K562 (cell line): ENCODE measurements around the gene CEACAM18. TPM values are rescaled to one million over a fixed set of nuclear protein-coding genes. Genes with fewer than 3 reads are reported as not detected.

ENCODE experiments used
- ADNP ChIP-seq: fragments of 200-800 bp; sonication (Bioruptor generic); IDR thresholded peaks from 2 replicates; pipeline ENCODE4 v1.6.1; 2016; ENCODE audit warnings: missing genetic modification characterization, missing compliant biosample characterization
- CAMTA2 ChIP-seq: fragments of 250-450 bp; sonication (Bioruptor Pico); conservative IDR thresholded peaks from 2 replicates; pipeline ENCODE4 v1.5.1; 2022
- CREM ChIP-seq: IDR thresholded peaks from 2 replicates; pipeline ENCODE4 v1.6.1; 2014; ENCODE audit warnings: antibody characterized with exemption, low read depth
- GATAD2A ChIP-seq: fragments of 450-650 bp; IDR thresholded peaks from 2 replicates; pipeline ENCODE4 v1.6.1; 2017
- JUNB ChIP-seq: fragments of 450-650 bp; formaldehyde crosslinking; conservative IDR thresholded peaks from 2 replicates; pipeline ENCODE4 v1.4.0; 2020; ENCODE audit warnings: mild to moderate bottlenecking
- MEF2D ChIP-seq: conservative IDR thresholded peaks from 2 replicates; pipeline ENCODE4 v1.6.1; 2016; ENCODE audit warnings: low read depth, missing genetic modification characterization, missing compliant biosample characterization
- MIER1 ChIP-seq: fragments of 450-650 bp; IDR thresholded peaks from 2 replicates; pipeline ENCODE4 v1.6.1; 2016; ENCODE audit warnings: antibody characterized with exemption, mild to moderate bottlenecking, low read depth
- NFIC ChIP-seq: fragments of 450-650 bp; IDR thresholded peaks from 2 replicates; pipeline ENCODE4 v1.6.1; 2017; ENCODE audit warnings: mild to moderate bottlenecking, inconsistent platforms
- RFX1 ChIP-seq: fragments of 450-650 bp; IDR thresholded peaks from 2 replicates; pipeline ENCODE4 v1.6.1; 2016; ENCODE audit warnings: mild to moderate bottlenecking, moderate library complexity
- RHOXF2B ChIP-seq: fragments of 250-450 bp; sonication (Bioruptor Pico); conservative IDR thresholded peaks from 2 replicates; pipeline ENCODE4 v1.5.1; 2021
- SIX5 ChIP-seq, 2 experiments: IDR thresholded peaks; 2 replicates each; pipeline ENCODE4 v1.6.1; 2011; ENCODE audit warnings: low read length in 2 of 2, borderline replicate concordance in 1 of 2, low read depth in 1 of 2, mild to moderate bottlenecking in 1 of 2, moderate library complexity in 1 of 2; ENCODE audit not compliant: insufficient read depth in 1 of 2
- TCF7L2 ChIP-seq: fragments of 150-350 bp; IDR thresholded peaks from 2 replicates; pipeline ENCODE4 v1.6.1; 2016; ENCODE audit warnings: low read depth, mild to moderate bottlenecking, low read length, moderate library complexity
- TEAD1 ChIP-seq, 2 experiments: fragments of 450-650 bp in 1 of 2; sonication (generic) in 1 of 2; formaldehyde crosslinking; IDR thresholded peaks; 2 replicates each; pipeline versions ENCODE4 v1.4.0 to v1.8.0; 2020 to 2022; ENCODE audit warnings: mild to moderate bottlenecking in 2 of 2, missing genetic modification reagents in 1 of 2
- ZC3H11A ChIP-seq: IDR thresholded peaks from 2 replicates; pipeline ENCODE4 v1.6.1; 2012; ENCODE audit warnings: low read depth, low read length, improper control_type of control experiment
- ZNF589 ChIP-seq: fragments of 200-800 bp; sonication (Bioruptor generic); IDR thresholded peaks from 2 replicates; pipeline ENCODE4 v1.6.1; 2016; ENCODE audit warnings: low read depth, missing genetic modification characterization, missing compliant biosample characterization
- ZNF644 ChIP-seq: fragments of 200-800 bp; sonication (Bioruptor generic); IDR thresholded peaks from 2 replicates; pipeline ENCODE4 v1.6.1; 2016; ENCODE audit warnings: low read depth, missing genetic modification characterization, missing compliant biosample characterization
- ZNF699 ChIP-seq: fragments of 250-450 bp; sonication (Bioruptor Pico); IDR thresholded peaks from 2 replicates; pipeline ENCODE4 v1.8.0; 2021; ENCODE audit warnings: mild to moderate bottlenecking, moderate library complexity; ENCODE audit not compliant: insufficient replicate concordance
- polyA plus RNA-seq, 8 experiments: library from polyadenylated mRNA; depleted of rRNA in 4 of 8; stranded (reverse) in 5 of 8; unstranded in 3 of 8; fragments of >200 nt; fragmentation: Nextera tagmentation in 2 of 8; fragmentation: Illumina TruSeq in 1 of 8; extraction: Ambion mirVana in 2 of 8; extraction: Trizol in 1 of 8; gene quantifications; 2 replicates each; pipeline versions ENCODE4 v1.2.1 to v1.2.3, GENCODE V29; 2011 to 2014; ENCODE audit warnings: inconsistent platforms in 1 of 8, missing spikeins in 1 of 8
- total RNA-seq, 7 experiments: library from RNA; depleted of rRNA in 6 of 7; stranded (reverse); fragments of >200 nt in 6 of 7; fragmentation: Illumina TruSeq in 2 of 7; extraction: Trizol in 2 of 7; gene quantifications; 2 replicates each; pipeline versions ENCODE4 v1.2.1 to v1.2.3, GENCODE V29; 2011 to 2021; ENCODE audit warnings: low replicate concordance in 1 of 7
- TF ChIP-seq, protein P1 (sequence below): sonication (generic); formaldehyde crosslinking; IDR thresholded peaks from 2 replicates; pipeline ENCODE4 v1.8.1; 2023; ENCODE audit warnings: mild to moderate bottlenecking, missing genetic modification reagents
- TF ChIP-seq, protein P2 (sequence below): sonication (generic); formaldehyde crosslinking; IDR thresholded peaks from 2 replicates; pipeline ENCODE4 v1.8.1; 2023; ENCODE audit warnings: mild to moderate bottlenecking, missing genetic modification reagents
- TF ChIP-seq, protein P3 (sequence below): fragments of 250-450 bp; sonication (Bioruptor Pico); IDR thresholded peaks from 2 replicates; pipeline ENCODE4 v1.8.0; 2022; ENCODE audit warnings: inconsistent platforms, mild to moderate bottlenecking, moderate library complexity, borderline replicate concordance
- TF ChIP-seq, protein P4 (sequence below), 3 experiments: IDR thresholded peaks in 2 of 3; conservative IDR thresholded peaks in 1 of 3; 2 replicates each; pipeline ENCODE4 v1.5.1; 2011 to 2012; ENCODE audit warnings: low read length in 3 of 3, mild to moderate bottlenecking in 3 of 3, control low read depth in 2 of 3, improper control_type of control experiment in 1 of 3, inconsistent platforms in 1 of 3, low read depth in 1 of 3, mixed read lengths in 1 of 3, moderate library complexity in 1 of 3; ENCODE audit not compliant: insufficient read depth in 2 of 3

Gene CEACAM18
- total and polyA plus RNA-seq, 9 of the 15 experiments (the other 6 are each of a cell fraction or from before 2014, with no cell fraction given) = 0.08 to 0.24 (median 0.15) TPM; not detected in 3

GRCh38 chr19:51477344-51477743 is 995 bp upstream of the CEACAM18 start (continued):
- TF ChIP-seq, protein P1, sequence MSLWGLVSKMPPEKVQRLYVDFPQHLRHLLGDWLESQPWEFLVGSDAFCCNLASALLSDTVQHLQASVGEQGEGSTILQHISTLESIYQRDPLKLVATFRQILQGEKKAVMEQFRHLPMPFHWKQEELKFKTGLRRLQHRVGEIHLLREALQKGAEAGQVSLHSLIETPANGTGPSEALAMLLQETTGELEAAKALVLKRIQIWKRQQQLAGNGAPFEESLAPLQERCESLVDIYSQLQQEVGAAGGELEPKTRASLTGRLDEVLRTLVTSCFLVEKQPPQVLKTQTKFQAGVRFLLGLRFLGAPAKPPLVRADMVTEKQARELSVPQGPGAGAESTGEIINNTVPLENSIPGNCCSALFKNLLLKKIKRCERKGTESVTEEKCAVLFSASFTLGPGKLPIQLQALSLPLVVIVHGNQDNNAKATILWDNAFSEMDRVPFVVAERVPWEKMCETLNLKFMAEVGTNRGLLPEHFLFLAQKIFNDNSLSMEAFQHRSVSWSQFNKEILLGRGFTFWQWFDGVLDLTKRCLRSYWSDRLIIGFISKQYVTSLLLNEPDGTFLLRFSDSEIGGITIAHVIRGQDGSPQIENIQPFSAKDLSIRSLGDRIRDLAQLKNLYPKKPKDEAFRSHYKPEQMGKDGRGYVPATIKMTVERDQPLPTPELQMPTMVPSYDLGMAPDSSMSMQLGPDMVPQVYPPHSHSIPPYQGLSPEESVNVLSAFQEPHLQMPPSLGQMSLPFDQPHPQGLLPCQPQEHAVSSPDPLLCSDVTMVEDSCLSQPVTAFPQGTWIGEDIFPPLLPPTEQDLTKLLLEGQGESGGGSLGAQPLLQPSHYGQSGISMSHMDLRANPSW (CRISPR knock-in tag) = no peak
- TF ChIP-seq JUNB (CRISPR knock-in tag) (no peak), RHOXF2B (CRISPR knock-in tag) (no peak), MIER1 (peak; percentile 12; the same call in 1 of the 2 replicates), SIX5 (IDR thresholded peaks at IDR 0.05; ENCODE audit: borderline replicate concordance in 1 of 2, insufficient read depth in 1 of 2, low read depth in 1 of 2, low read length in 2 of 2) (no peak), ZNF589 (CRISPR knock-in tag) (no peak), ZNF644 (no peak), TCF7L2 (no peak), CREM (peak; percentile 32; the same call in 1 of the 2 replicates), CAMTA2 (CRISPR knock-in tag) (no peak), RFX1 (peak; percentile 53; the same call in 1 of the 2 replicates), ADNP (no peak), TEAD1 (CRISPR knock-in tag; IDR thresholded peaks at IDR 0.05) (no peak), ZNF699 (CRISPR knock-in tag) (no peak), NFIC (no peak), MEF2D (tag) (no peak), GATAD2A (no peak), ZC3H11A (no peak)
- TF ChIP-seq, protein P2, sequence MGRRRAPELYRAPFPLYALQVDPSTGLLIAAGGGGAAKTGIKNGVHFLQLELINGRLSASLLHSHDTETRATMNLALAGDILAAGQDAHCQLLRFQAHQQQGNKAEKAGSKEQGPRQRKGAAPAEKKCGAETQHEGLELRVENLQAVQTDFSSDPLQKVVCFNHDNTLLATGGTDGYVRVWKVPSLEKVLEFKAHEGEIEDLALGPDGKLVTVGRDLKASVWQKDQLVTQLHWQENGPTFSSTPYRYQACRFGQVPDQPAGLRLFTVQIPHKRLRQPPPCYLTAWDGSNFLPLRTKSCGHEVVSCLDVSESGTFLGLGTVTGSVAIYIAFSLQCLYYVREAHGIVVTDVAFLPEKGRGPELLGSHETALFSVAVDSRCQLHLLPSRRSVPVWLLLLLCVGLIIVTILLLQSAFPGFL (CRISPR knock-in tag) = no peak
- TF ChIP-seq, protein P3, sequence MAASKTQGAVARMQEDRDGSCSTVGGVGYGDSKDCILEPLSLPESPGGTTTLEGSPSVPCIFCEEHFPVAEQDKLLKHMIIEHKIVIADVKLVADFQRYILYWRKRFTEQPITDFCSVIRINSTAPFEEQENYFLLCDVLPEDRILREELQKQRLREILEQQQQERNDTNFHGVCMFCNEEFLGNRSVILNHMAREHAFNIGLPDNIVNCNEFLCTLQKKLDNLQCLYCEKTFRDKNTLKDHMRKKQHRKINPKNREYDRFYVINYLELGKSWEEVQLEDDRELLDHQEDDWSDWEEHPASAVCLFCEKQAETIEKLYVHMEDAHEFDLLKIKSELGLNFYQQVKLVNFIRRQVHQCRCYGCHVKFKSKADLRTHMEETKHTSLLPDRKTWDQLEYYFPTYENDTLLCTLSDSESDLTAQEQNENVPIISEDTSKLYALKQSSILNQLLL (CRISPR knock-in tag) = no peak
- TF ChIP-seq, protein P4, sequence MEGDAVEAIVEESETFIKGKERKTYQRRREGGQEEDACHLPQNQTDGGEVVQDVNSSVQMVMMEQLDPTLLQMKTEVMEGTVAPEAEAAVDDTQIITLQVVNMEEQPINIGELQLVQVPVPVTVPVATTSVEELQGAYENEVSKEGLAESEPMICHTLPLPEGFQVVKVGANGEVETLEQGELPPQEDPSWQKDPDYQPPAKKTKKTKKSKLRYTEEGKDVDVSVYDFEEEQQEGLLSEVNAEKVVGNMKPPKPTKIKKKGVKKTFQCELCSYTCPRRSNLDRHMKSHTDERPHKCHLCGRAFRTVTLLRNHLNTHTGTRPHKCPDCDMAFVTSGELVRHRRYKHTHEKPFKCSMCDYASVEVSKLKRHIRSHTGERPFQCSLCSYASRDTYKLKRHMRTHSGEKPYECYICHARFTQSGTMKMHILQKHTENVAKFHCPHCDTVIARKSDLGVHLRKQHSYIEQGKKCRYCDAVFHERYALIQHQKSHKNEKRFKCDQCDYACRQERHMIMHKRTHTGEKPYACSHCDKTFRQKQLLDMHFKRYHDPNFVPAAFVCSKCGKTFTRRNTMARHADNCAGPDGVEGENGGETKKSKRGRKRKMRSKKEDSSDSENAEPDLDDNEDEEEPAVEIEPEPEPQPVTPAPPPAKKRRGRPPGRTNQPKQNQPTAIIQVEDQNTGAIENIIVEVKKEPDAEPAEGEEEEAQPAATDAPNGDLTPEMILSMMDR (IDR thresholded peaks at IDR 0.05 in 2 of 3, conservative IDR thresholded peaks at IDR 0.05 in 1 of 3; ENCODE audit: insufficient read depth in 2 of 3, low read depth in 1 of 3, low read length in 3 of 3) = no peak
